K562 (cell line): ENCODE results near the gene IL9. TPM values are rescaled to one million over a fixed set of nuclear protein-coding genes. Genes with fewer than 3 reads are reported as not detected.

Experiments
- ATAC-seq: fragments of 200-7000 bp; cut with Tn5 transposase; 3 replicates; pipeline ENCODE4 v1.9.1; 2020; ENCODE audit warnings: moderate library complexity
- BruUV-seq: library from RNA; stranded (reverse); fragments of 400-500 nt; replicated peaks from 2 replicates; lab custom pipeline; 2021; lab: Mats Ljungman, UMichigan
- CTCF ChIA-PET: fragments of 300-600 bp; formaldehyde crosslinking; extraction: SDS; loops from one replicate; lab custom pipeline; 2021; ENCODE audit warnings: low intra/inter-chr PET ratio; lab: Yijun Ruan, JAX
- POLR2A ChIA-PET: fragments of 300-600, 350-650 bp; sonication (Branson Sonifier 250); formaldehyde crosslinking; extraction: SDS; loops from one replicate; lab custom pipeline; 2021; ENCODE audit warnings: antibody characterized with exemption, inconsistent platforms; lab: Yijun Ruan, JAX
- DNase-seq, 4 experiments: peaks; one replicate each; pipeline versions ENCODE4 v3.0.0 to v3.0.0-alpha.2; 2011 to 2018; ENCODE audit warnings: low spot score in 3 of 4, mixed read lengths in 3 of 4; ENCODE audit errors: extremely low read depth in 1 of 4
- FAIRE-seq: peaks from 2 replicates; lab custom pipeline; 2011; peaks lifted over from hg19 to GRCh38; lab: Jason Lieb, UNC
- H2AFZ ChIP-seq: 2 replicates; pipeline ENCODE4 v1.6.0; 2011; ENCODE audit warnings: low read depth, low read length, control low read depth, inconsistent platforms
- H3K27ac ChIP-seq: fragments of 200-600 bp; 3 replicates; pipeline ENCODE4 v1.8.0; 2011; ENCODE audit warnings: low read depth, mild to moderate bottlenecking, control low read depth, inconsistent platforms, low read length, moderate library complexity, mixed read lengths; ENCODE audit errors: extremely low read depth
- H3K27me3 ChIP-seq, 2 experiments: fragments of 300-600 bp in 1 of 2; 2 replicates in 1 of 2; 3 replicates in 1 of 2; pipeline versions ENCODE4 v1.6.0 to v1.8.0; 2011; ENCODE audit warnings: inconsistent platforms in 2 of 2, low read length in 2 of 2, mild to moderate bottlenecking in 1 of 2, mixed read lengths in 1 of 2, moderate library complexity in 1 of 2; ENCODE audit not compliant: control insufficient read depth in 2 of 2, insufficient read depth in 2 of 2
- H3K36me3 ChIP-seq: fragments of 300-600 bp; 3 replicates; pipeline ENCODE4 v1.8.0; 2011; ENCODE audit warnings: mild to moderate bottlenecking, low read length, inconsistent platforms; ENCODE audit not compliant: control insufficient read depth, insufficient read depth
- H3K4me1 ChIP-seq, 2 experiments: fragments of 200-600 bp in 1 of 2; replicated peaks in 1 of 2; 2 replicates in 1 of 2; 3 replicates in 1 of 2; pipeline versions ENCODE4 v1.5.1 to v1.8.0; 2011; ENCODE audit warnings: inconsistent platforms in 2 of 2, low read length in 2 of 2, mild to moderate bottlenecking in 1 of 2, mixed read lengths in 1 of 2, moderate library complexity in 1 of 2; ENCODE audit not compliant: control insufficient read depth in 2 of 2, insufficient read depth in 2 of 2
- H3K4me2 ChIP-seq: 2 replicates; pipeline ENCODE4 v1.6.1; 2011; ENCODE audit warnings: low read length, control low read depth, inconsistent platforms, mixed read lengths; ENCODE audit not compliant: insufficient read depth
- H3K4me3 ChIP-seq: fragments of 200-600 bp; sonication (generic), shearing (Covaris generic); 2 replicates; pipeline ENCODE4 v1.5.1; 2016; ENCODE audit warnings: control low read depth, inconsistent platforms
- H3K79me2 ChIP-seq: fragments of 200-600 bp; 3 replicates; pipeline ENCODE4 v1.8.0; 2011; ENCODE audit warnings: low read length, inconsistent platforms; ENCODE audit not compliant: control insufficient read depth, insufficient read depth
- H3K9ac ChIP-seq, 2 experiments: 2 replicates each; pipeline versions ENCODE4 v1.6.0 to v1.6.1; 2011; ENCODE audit warnings: low read depth in 2 of 2, low read length in 2 of 2, control low read depth in 1 of 2, inconsistent platforms in 1 of 2, mild to moderate bottlenecking in 1 of 2, mixed read lengths in 1 of 2; ENCODE audit not compliant: insufficient read depth in 1 of 2
- H3K9me1 ChIP-seq: one replicate; pipeline ENCODE4 v1.6.0; 2011; ENCODE audit warnings: inconsistent platforms, mild to moderate bottlenecking, low read length, moderate library complexity; ENCODE audit not compliant: control insufficient read depth, insufficient read depth
- H3K9me3 ChIP-seq: replicated peaks from 2 replicates; pipeline ENCODE4 v1.5.1; 2011; ENCODE audit warnings: low read depth, low read length, inconsistent platforms; ENCODE audit not compliant: control insufficient read depth, insufficient read depth
- H4K20me1 ChIP-seq: replicated peaks from 2 replicates; pipeline ENCODE4 v1.6.1; 2011; ENCODE audit warnings: low read length, inconsistent platforms, mixed read lengths; ENCODE audit not compliant: control insufficient read depth, insufficient read depth
- DACH1 ChIP-seq: fragments of 450-650 bp; IDR thresholded peaks from 2 replicates; pipeline ENCODE4 v1.6.1; 2018; ENCODE audit not compliant: partially characterized antibody
- GABPB2 ChIP-seq: fragments of 250-450 bp; sonication (Bioruptor Pico); conservative IDR thresholded peaks from 2 replicates; pipeline ENCODE4 v1.5.1; 2021; ENCODE audit warnings: mild to moderate bottlenecking
- GATA2 ChIP-seq: sonication (generic); formaldehyde crosslinking; IDR thresholded peaks from 2 replicates; pipeline ENCODE4 v1.4.0; 2020; ENCODE audit warnings: mild to moderate bottlenecking, missing genetic modification reagents
- MED1 ChIP-seq: sonication (generic); formaldehyde crosslinking; IDR thresholded peaks from 2 replicates; pipeline ENCODE4 v1.8.1; 2023; ENCODE audit warnings: missing genetic modification reagents, borderline replicate concordance
- MLLT1 ChIP-seq, 2 experiments: fragments of 450-650 bp; IDR thresholded peaks; 2 replicates each; pipeline ENCODE4 v1.6.1; 2016
- MTA1 ChIP-seq: fragments of 450-650 bp; IDR thresholded peaks from 2 replicates; pipeline ENCODE4 v1.6.1; 2017; ENCODE audit warnings: borderline replicate concordance
- NFXL1 ChIP-seq: fragments of 450-650 bp; formaldehyde crosslinking; IDR thresholded peaks from 2 replicates; pipeline ENCODE4 v1.4.0; 2021; ENCODE audit warnings: mild to moderate bottlenecking
- POLR2AphosphoS5 ChIP-seq: IDR thresholded peaks from 2 replicates; pipeline ENCODE4 v1.6.1; 2011; ENCODE audit warnings: mild to moderate bottlenecking, low read depth, low read length, moderate library complexity; ENCODE audit not compliant: control insufficient read depth, insufficient read depth
- ZBTB49 ChIP-seq: sonication (generic); formaldehyde crosslinking; IDR thresholded peaks from 2 replicates; pipeline ENCODE4 v1.8.0; 2022; ENCODE audit warnings: missing genetic modification reagents, mild to moderate bottlenecking, borderline replicate concordance
- ZNF121 ChIP-seq: sonication (generic); formaldehyde crosslinking; conservative IDR thresholded peaks from 2 replicates; pipeline ENCODE4 v1.8.0; 2022; ENCODE audit warnings: missing genetic modification reagents
- ZNF212 ChIP-seq: fragments of 450-650 bp; formaldehyde crosslinking; IDR thresholded peaks from 2 replicates; pipeline ENCODE4 v1.4.0; 2020; ENCODE audit warnings: mild to moderate bottlenecking
- ZNF263 ChIP-seq: sonication (generic); formaldehyde crosslinking; IDR thresholded peaks from 2 replicates; pipeline ENCODE4 v1.8.0; 2022; ENCODE audit warnings: mild to moderate bottlenecking, missing genetic modification reagents, borderline replicate concordance
- ZNF316 ChIP-seq: fragments of 450-650 bp; IDR thresholded peaks from 2 replicates; pipeline ENCODE4 v1.6.1; 2016
- ZNF76 ChIP-seq: fragments of 250-450 bp; sonication (Bioruptor Pico); IDR thresholded peaks from 2 replicates; pipeline ENCODE4 v1.4.0; 2020; ENCODE audit warnings: mild to moderate bottlenecking, moderate library complexity, borderline replicate concordance
- ZNF785 ChIP-seq: fragments of 250-450 bp; sonication (Bioruptor Pico); IDR thresholded peaks from 2 replicates; pipeline ENCODE4 v1.4.0; 2020; ENCODE audit warnings: mild to moderate bottlenecking
- WGBS: fragments of 100-300 bp; shearing (Covaris generic); methylation state at CpG from one replicate; pipeline ENCODE4 v1.1.6; 2016; ENCODE audit warnings: low coverage, mixed read lengths; ENCODE audit not compliant: insufficient coverage; ENCODE audit errors: missing lambda C conversion rate; 5-methylcytosine and 5-hydroxymethylcytosine counted together
- in situ Hi-C: fragments of 300-500 bp; cut with MboI; formaldehyde crosslinking; loops from 4 replicates; pipeline ENCODE4 v1.15.0; 2018; ENCODE audit warnings: inconsistent platforms, mixed read lengths
- intact Hi-C: fragments of 100-400 bp; cut with micrococcal nuclease; formaldehyde crosslinking; loops from 2 replicates; pipeline ENCODE4 v1.14.2; 2022
- polyA plus RNA-seq, 8 experiments: library from polyadenylated mRNA; depleted of rRNA in 4 of 8; stranded (reverse) in 5 of 8; unstranded in 3 of 8; fragments of >200 nt; fragmentation: Nextera tagmentation in 2 of 8; fragmentation: Illumina TruSeq in 1 of 8; extraction: Ambion mirVana in 2 of 8; extraction: Trizol in 1 of 8; gene quantifications; 2 replicates each; pipeline versions ENCODE4 v1.2.1 to v1.2.3, GENCODE V29; 2011 to 2014; ENCODE audit warnings: inconsistent platforms in 1 of 8, missing spikeins in 1 of 8
- total RNA-seq, 7 experiments: library from RNA; depleted of rRNA in 6 of 7; stranded (reverse); fragments of >200 nt in 6 of 7; fragmentation: Illumina TruSeq in 2 of 7; extraction: Trizol in 2 of 7; gene quantifications; 2 replicates each; pipeline versions ENCODE4 v1.2.1 to v1.2.3, GENCODE V29; 2011 to 2021; ENCODE audit warnings: low replicate concordance in 1 of 7

The IL9 gene
- total and polyA plus RNA-seq, 9 of the 15 experiments (the other 6 are each of a cell fraction or from before 2014, with no cell fraction given): not detected

GRCh38 chr5:135894276-135894675 lies 1.4 kb downstream of the IL9 start:
- no peak for TF ChIP-seq ZNF121 (CRISPR knock-in tag)
- no peak for TF ChIP-seq ZNF76 (CRISPR knock-in tag)
- no peak for TF ChIP-seq POLR2AphosphoS5
- TF ChIP-seq ZBTB49 (CRISPR knock-in tag): no peak
- TF ChIP-seq GATA2: no peak
- no peak for TF ChIP-seq ZNF785 (CRISPR knock-in tag)
- TF ChIP-seq MTA1: no peak
- no peak for TF ChIP-seq ZNF263 (CRISPR knock-in tag)
- no peak for TF ChIP-seq MED1 (CRISPR knock-in tag)
- TF ChIP-seq MLLT1 (IDR thresholded peaks at IDR 0.05): no peak
- no peak for TF ChIP-seq ZNF212 (CRISPR knock-in tag)
- TF ChIP-seq ZNF316: no peak
- TF ChIP-seq GABPB2 (CRISPR knock-in tag): no peak
- TF ChIP-seq DACH1: no peak
- TF ChIP-seq NFXL1: no peak
- Histone ChIP-seq H3K27me3 (peaks cover 0 to 16% of the 10 kb centered on the region in 2 experiments; a peak in 4 of 5 replicates), H3K4me3 (no peak overlapping the region), H3K9me1 (no peaks in the 10 kb centered on the region), H3K4me2 (no peak overlapping the region), H3K27ac (no peak overlapping the region), H3K9me3 (no peaks in the 10 kb centered on the region), H4K20me1 (no peaks in the 10 kb centered on the region), H3K79me2 (no peaks in the 10 kb centered on the region), H3K4me1 (peaks cover 0 to 4% of the 10 kb centered on the region in 2 experiments; a peak in 1 of 5 replicates), H3K36me3 (no peaks in the 10 kb centered on the region), H2AFZ (no peak overlapping the region), H3K9ac (no peak overlapping the region)
- ATAC-seq: no peak
- 1% methylated on average over 8 of the region's 8 CpGs for WGBS
- no peak for FAIRE-seq
- in situ Hi-C loops (no loop called here), intact Hi-C loops (no loop called here)
- DNase-seq: no peak
- POLR2A ChIA-PET: no interaction called here
- CTCF ChIA-PET: no interaction called here
- no TSS peak for BruUV-seq
